Chondrocyte (in vitro differentiated cells): Measurements from ENCODE around the gene ZNF195. TPM values are rescaled to one million over a fixed set of nuclear protein-coding genes. Genes with fewer than 3 reads are reported as not detected.
A peak's percentile ranks its signal among the peaks of the same experiment; 100 is the strongest.
"Not testable (repeated sequence)": the region's sequence is repeated elsewhere in the genome, so short reads cannot be mapped to it uniquely, and the experiment has no call there.

Experiments
- DNase-seq: peaks from one replicate; pipeline ENCODE4 v3.0.0; 2021; ENCODE audit warnings: mixed read lengths, low spot score
- H3K27ac Mint-ChIP-seq: one replicate; pipeline ENCODE4 v1.8.0; 2021; ENCODE audit warnings: mild to moderate bottlenecking, moderate library complexity, mixed read lengths; ENCODE audit not compliant: unreplicated experiment
- H3K27me3 Mint-ChIP-seq: 2 replicates; pipeline ENCODE4 v1.8.0; 2021; ENCODE audit warnings: low read depth, mixed read lengths
- H3K36me3 Mint-ChIP-seq: 2 replicates; pipeline ENCODE4 v1.8.0; 2021; ENCODE audit warnings: low read depth, mixed read lengths
- H3K4me1 Mint-ChIP-seq: 2 replicates; pipeline ENCODE4 v1.8.0; 2021; ENCODE audit warnings: low read depth, mild to moderate bottlenecking, mixed read lengths
- H3K4me3 Mint-ChIP-seq: one replicate; pipeline ENCODE4 v1.8.0; 2021; ENCODE audit warnings: mild to moderate bottlenecking, moderate library complexity, mixed read lengths; ENCODE audit not compliant: unreplicated experiment
- H3K9me3 Mint-ChIP-seq: 2 replicates; pipeline ENCODE4 v1.8.0; 2021; ENCODE audit warnings: low read depth, mixed read lengths
- total RNA-seq: library from RNA; stranded (reverse); gene quantifications from 3 replicates; pipeline ENCODE4 v1.2.1, GENCODE V29; 2021
- TF ChIP-seq, protein P1 (sequence below): fragments of 200-600 bp; sonication (generic); IDR thresholded peaks from 2 replicates; pipeline ENCODE4 v1.5.0; 2021; ENCODE audit warnings: antibody characterized with exemption, mild to moderate bottlenecking, moderate library complexity

ZNF195 gene
- total RNA-seq, 1 donor from 2014 or later: 18.1 TPM

DNA sequence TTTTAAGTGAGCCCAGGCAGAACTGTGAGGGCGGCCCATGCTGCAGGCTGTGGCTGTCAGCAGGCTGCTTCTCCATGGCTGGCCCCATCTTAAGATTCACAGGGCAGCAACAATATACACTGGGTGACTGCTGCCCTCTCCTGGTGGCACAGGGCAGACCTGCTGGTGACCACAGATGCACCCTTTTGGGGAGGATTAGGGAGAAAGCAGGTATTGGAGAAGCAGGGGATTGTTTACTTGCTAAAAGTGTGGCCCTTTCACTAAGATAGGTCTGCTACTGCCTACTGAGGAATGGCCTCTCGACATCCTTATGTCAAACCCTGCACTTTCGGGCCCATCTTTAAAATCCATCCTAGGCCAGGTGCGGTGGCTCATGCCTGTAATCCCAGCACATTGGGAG lies 38.1 kb upstream of the ZNF195 start:
- H3K9me3 Mint-ChIP-seq, H3K4me1 Mint-ChIP-seq, H3K36me3 Mint-ChIP-seq, DNase-seq, H3K27me3 Mint-ChIP-seq, H3K4me3 Mint-ChIP-seq, H3K27ac Mint-ChIP-seq: not testable (repeated sequence)
- TF ChIP-seq, protein P1, sequence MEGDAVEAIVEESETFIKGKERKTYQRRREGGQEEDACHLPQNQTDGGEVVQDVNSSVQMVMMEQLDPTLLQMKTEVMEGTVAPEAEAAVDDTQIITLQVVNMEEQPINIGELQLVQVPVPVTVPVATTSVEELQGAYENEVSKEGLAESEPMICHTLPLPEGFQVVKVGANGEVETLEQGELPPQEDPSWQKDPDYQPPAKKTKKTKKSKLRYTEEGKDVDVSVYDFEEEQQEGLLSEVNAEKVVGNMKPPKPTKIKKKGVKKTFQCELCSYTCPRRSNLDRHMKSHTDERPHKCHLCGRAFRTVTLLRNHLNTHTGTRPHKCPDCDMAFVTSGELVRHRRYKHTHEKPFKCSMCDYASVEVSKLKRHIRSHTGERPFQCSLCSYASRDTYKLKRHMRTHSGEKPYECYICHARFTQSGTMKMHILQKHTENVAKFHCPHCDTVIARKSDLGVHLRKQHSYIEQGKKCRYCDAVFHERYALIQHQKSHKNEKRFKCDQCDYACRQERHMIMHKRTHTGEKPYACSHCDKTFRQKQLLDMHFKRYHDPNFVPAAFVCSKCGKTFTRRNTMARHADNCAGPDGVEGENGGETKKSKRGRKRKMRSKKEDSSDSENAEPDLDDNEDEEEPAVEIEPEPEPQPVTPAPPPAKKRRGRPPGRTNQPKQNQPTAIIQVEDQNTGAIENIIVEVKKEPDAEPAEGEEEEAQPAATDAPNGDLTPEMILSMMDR: peak; percentile 71

DNA sequence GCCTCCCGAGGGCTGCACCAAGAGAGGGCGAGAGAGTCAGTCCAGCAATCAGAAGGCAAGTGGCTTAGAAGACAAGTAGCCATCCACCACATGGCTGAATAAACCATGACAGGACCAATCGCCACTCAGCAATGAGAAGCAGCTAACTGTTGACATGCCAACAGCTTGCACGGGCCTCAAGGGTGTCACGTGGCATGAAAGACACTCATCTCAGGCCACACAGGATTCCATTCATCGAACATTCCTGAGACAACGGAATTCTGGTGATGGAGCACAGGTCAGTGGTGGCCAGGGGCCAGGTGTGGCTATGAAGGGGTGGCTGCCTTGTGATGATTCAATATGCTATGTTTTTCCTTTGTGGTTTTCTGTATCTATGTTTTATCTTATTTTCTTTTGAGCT lies 36.4 kb upstream of the ZNF195 start:
- DNase-seq: not testable (repeated sequence)

DNA sequence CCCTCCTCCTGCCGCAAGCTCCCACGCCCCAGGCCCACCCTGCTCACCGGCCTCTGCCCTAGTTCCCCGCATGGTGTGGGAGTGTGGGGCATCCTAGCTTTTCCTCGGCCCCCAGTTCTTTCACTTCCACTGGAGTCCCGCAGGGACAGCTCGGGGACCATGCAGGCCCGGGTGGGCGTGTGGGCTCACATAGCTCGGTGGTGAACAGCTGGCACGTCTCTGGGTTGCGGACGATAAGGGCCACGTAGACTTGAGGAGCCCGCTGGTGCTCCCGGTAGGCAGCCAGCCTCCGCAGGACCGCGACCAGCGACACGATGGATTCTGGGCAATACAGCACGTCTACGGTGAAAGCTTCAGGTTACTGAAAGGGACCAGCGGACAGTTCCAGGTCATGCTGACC lies 34.7 kb upstream of the ZNF195 start:
- H3K36me3 Mint-ChIP-seq, H3K4me3 Mint-ChIP-seq: not testable (repeated sequence)

More for the DNA sequence above, 36.4 kb upstream of the ZNF195 start:
- not testable (repeated sequence) for H3K4me1 Mint-ChIP-seq, H3K27ac Mint-ChIP-seq, H3K4me3 Mint-ChIP-seq, H3K27me3 Mint-ChIP-seq, H3K9me3 Mint-ChIP-seq, H3K36me3 Mint-ChIP-seq

DNA sequence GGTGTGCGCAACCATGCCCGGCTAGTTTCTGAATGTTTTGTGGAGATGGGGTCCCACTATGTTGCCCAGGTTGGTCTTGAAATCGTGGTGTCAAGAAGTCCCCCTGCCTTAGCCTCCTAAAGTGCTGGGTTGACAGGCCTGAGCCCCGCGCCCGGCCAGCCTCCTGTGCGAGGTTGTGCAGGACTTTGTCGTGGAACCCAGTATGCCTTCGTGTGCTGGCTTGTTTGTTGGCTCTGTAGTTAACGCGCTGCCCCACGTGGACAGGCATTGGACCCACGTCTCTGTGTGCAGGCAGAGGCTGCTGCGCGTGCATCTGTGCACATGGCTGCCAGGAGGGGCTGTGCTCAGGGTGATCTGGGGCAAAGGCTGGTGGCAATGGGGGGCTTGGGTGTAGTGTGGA lies 33.9 kb upstream of the ZNF195 start:
- Mint-ChIP-seq H3K27ac (no peak overlapping the region), H3K27me3 (peaks cover 5% of the 10 kb centered on the region), H3K4me1 (peaks cover 2% of the 10 kb centered on the region), H3K9me3 (no peaks in the 10 kb centered on the region), H3K4me3 (no peak overlapping the region), H3K36me3 (no peaks in the 10 kb centered on the region)
- no peak for DNase-seq
- TF ChIP-seq, protein P1: no peak

More for the DNA sequence above, 34.7 kb upstream of the ZNF195 start:
- not testable (repeated sequence) for H3K27me3 Mint-ChIP-seq, H3K27ac Mint-ChIP-seq, H3K4me1 Mint-ChIP-seq, H3K9me3 Mint-ChIP-seq, DNase-seq

DNA sequence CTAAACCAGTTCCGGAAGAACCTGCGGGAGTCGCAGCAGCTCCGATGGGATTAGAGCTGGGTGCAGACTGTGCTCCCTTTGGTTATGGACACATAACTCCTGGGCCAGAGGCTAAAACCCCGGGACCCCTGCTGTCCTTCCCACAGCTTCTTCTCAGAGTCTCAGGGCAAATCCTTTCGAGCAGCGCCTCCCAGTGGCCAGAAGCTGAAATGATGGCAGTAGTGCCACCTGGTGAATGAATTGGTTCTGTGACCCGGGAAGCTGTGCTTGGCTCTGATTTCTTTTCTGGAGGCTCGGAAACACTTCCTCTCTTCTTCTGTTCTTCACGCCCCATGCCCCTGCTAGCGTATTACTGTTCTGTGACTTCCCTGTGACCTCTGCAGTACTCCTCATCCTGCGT lies 29.8 kb upstream of the ZNF195 start:
- H3K9me3 Mint-ChIP-seq, DNase-seq, H3K36me3 Mint-ChIP-seq, H3K4me1 Mint-ChIP-seq, H3K27me3 Mint-ChIP-seq, H3K4me3 Mint-ChIP-seq, H3K27ac Mint-ChIP-seq: not testable (repeated sequence)
- TF ChIP-seq, protein P1: peak; percentile 89

DNA sequence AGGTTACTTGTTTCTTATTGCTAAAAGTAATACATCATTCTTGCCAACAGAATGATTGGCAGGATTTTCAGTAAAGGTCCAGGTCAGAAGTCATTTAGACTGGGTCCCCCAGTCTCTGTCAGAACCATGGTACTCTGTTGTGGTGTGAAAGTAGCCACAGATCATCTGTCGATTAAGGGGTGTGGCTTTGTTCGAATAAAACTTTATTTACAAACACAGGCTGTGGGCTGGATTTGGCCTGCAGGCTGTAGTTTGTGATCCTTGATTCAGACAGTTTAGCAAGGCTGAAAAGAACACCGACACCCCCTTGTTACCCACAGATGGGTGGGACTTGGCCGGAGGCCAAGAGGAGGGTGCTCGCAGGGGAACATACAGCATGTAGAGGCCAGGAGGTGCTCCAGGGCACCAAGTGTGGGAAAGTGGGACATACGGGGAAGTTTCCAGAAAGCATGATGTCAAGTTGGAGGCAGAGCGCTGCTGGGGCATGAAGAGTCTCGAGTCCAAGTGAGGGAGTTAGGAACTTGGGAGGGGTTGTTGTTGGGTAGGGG lies 29.2 kb upstream of the ZNF195 start:
- not testable (repeated sequence) for H3K9me3 Mint-ChIP-seq, H3K27me3 Mint-ChIP-seq, H3K36me3 Mint-ChIP-seq, H3K27ac Mint-ChIP-seq, DNase-seq, H3K4me3 Mint-ChIP-seq, H3K4me1 Mint-ChIP-seq

DNA sequence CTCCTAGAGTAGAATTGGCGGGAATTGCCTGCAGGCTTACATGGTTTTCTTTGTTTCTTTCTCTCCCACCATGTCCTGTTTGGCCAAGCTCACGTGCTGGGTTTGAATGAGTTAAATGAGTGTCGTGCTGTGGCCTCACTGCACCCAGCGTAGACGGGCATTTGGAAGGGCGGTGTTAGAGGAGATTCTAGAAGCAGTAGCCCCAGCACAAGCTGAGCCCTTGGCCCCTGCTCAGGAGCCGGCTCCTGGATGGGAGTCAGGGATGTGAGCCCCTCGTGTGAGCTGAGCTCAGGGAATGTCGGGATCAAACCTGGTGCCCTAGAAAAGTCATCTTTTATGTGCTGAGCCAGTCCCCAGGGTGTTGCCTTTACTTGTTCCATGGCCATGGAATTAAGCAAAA lies 28.0 kb upstream of the ZNF195 start:
- DNase-seq, H3K36me3 Mint-ChIP-seq, H3K27me3 Mint-ChIP-seq, H3K4me1 Mint-ChIP-seq, H3K9me3 Mint-ChIP-seq, H3K27ac Mint-ChIP-seq, H3K4me3 Mint-ChIP-seq: not testable (repeated sequence)

DNA sequence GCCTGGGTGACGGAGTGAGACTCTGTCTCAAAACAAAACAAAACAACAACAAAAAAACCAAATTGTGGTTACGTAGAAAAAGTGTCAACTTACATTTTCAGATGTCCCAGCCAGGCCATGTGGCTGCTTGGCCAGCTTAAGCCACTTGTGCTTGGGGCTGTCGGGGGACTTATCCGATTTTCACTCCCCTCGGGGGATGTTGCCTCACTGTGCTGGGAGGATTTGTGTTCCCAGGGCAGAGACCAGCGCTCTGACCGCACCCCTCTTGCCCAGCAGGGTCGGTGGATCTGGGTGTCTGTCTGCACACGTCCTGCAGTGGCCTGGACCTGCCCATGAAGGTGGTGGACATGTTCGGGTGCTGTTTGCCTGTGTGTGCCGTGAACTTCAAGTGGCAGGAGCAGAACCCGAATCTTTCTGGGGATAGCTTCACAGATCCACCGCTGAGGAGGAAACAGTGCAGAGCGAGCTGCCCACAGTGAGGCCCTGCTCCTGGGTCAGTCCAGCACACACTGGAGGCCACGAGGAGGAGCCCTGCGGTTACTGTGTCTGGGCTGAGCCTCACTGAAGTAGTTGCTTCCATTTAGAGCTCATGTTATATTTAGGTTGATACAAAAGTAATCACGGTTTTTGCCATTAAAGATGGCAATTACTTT lies 27.4 kb upstream of the ZNF195 start:
- H3K27ac Mint-ChIP-seq, DNase-seq, H3K36me3 Mint-ChIP-seq, H3K4me1 Mint-ChIP-seq, H3K4me3 Mint-ChIP-seq, H3K27me3 Mint-ChIP-seq, H3K9me3 Mint-ChIP-seq: not testable (repeated sequence)

DNA sequence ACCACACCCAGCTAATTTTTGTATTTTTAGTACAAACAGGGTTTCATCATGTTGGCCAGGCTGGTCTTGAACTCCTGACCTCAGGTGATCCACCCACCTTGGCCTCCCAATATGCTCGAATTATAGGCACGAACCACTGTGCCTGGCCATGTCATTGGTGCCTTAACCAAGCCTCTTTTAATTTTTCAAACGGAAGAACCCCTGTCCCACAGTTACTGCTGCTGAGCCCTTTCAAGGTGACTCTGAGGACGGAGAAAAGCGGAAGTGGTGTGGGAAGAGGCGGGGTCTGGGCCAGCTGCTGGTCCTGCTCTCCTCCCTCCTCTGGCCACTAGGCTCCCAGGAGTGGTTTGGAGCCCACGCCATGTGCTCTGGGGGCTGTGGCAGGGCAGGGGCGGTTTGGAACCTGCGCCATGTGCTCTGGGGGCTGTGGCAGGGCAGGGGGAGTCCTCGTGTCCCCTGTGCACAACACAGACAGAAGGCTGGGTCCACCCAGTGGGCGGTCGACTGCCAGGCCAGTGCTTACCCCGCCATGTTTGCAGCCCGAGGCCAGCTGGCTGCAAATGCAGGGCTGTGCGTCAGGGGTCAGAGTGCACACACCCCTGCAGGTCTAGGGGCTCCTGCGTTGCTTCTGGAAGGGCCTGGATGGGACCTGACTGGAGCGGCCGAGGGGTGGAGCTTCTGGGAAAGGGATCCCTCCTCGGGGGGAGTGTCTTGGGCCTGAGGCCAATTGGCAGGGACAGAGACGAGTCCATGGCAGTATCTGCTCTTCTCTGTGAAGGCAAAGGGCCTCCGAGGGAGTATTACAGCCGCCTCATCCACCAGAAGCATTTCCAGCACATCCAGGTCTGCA lies 25.4 kb upstream of the ZNF195 start:
- not testable (repeated sequence) for H3K4me3 Mint-ChIP-seq, H3K27me3 Mint-ChIP-seq, H3K9me3 Mint-ChIP-seq, H3K27ac Mint-ChIP-seq, H3K36me3 Mint-ChIP-seq, H3K4me1 Mint-ChIP-seq, DNase-seq

DNA sequence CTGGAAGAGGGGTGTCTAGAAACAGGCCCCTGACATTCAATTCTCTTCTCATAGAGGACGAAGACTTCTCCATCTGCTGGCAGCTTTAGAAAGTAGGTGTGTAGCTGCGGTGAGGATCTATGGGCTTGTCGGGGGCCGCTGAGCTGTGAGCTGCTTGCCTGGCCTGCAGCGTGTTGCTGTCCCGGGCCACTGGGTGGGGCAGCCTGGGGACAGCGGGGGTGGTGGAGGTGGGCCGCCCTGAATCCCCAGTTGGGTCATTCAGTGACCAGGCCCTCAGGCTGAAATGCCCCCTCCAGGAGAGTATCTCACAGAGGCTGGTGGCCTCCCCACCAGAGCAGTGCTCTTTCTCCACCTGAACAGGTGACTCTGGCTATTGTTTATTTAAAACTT lies 23.9 kb upstream of the ZNF195 start:
- H3K27me3 Mint-ChIP-seq, H3K4me3 Mint-ChIP-seq, H3K4me1 Mint-ChIP-seq, H3K27ac Mint-ChIP-seq, H3K36me3 Mint-ChIP-seq, H3K9me3 Mint-ChIP-seq, DNase-seq: not testable (repeated sequence)
